H9 (cell line): ENCODE data around the gene CHN1. TPM values are rescaled to one million over a fixed set of nuclear protein-coding genes. Genes with fewer than 3 reads are reported as not detected.

ENCODE experiments used
- DNase-seq: peaks from one replicate; pipeline ENCODE4 v3.0.0-alpha.2; 2017
- H2AFZ ChIP-seq: one replicate; pipeline ENCODE4 v1.6.1; 2013; ENCODE audit warnings: mild to moderate bottlenecking, low read length, control low read depth, moderate library complexity
- H2AK5ac ChIP-seq: 2 replicates; pipeline ENCODE4 v1.6.1; 2013; ENCODE audit warnings: low read length, control low read depth, mixed read lengths; ENCODE audit not compliant: insufficient read length
- H2BK120ac ChIP-seq: one replicate; pipeline ENCODE4 v1.6.1; 2013; ENCODE audit warnings: low read depth, mild to moderate bottlenecking, low read length, control low read depth, inconsistent platforms; ENCODE audit not compliant: poor library complexity, severe bottlenecking
- H2BK12ac ChIP-seq: 2 replicates; pipeline ENCODE4 v1.6.1; 2013; ENCODE audit warnings: low read length, control low read depth, mixed read lengths, low read depth; ENCODE audit not compliant: insufficient read length
- H2BK15ac ChIP-seq: 2 replicates; pipeline ENCODE4 v1.6.1; 2013; ENCODE audit warnings: low read depth, low read length, control low read depth
- H2BK20ac ChIP-seq: one replicate; pipeline ENCODE4 v1.6.1; 2013; ENCODE audit warnings: low read depth, mild to moderate bottlenecking, low read length, control low read depth, inconsistent platforms; ENCODE audit not compliant: poor library complexity, severe bottlenecking
- H2BK5ac ChIP-seq: 2 replicates; pipeline ENCODE4 v1.6.1; 2013; ENCODE audit warnings: low read length, control low read depth, mixed read lengths; ENCODE audit not compliant: insufficient read length
- H3K14ac ChIP-seq: 2 replicates; pipeline ENCODE4 v1.6.1; 2013; ENCODE audit warnings: low read length, control low read depth; ENCODE audit not compliant: insufficient read depth
- H3K18ac ChIP-seq: 2 replicates; pipeline ENCODE4 v1.6.1; 2013; ENCODE audit warnings: low read depth, mild to moderate bottlenecking, mixed read lengths, low read length, control low read depth; ENCODE audit not compliant: insufficient read length
- H3K23ac ChIP-seq: 2 replicates; pipeline ENCODE4 v1.6.1; 2013; ENCODE audit warnings: low read length, control low read depth, mixed read lengths, low read depth; ENCODE audit not compliant: insufficient read length
- H3K23me2 ChIP-seq: 2 replicates; pipeline ENCODE4 v1.6.1; 2013; ENCODE audit warnings: low read depth, mild to moderate bottlenecking, mixed read lengths, low read length, control low read depth; ENCODE audit not compliant: insufficient read length, poor library complexity, severe bottlenecking
- H3K27ac ChIP-seq: 2 replicates; pipeline ENCODE4 v1.5.1; 2013; ENCODE audit warnings: low read length, control low read depth, mixed read lengths, low read depth; ENCODE audit not compliant: insufficient read length
- H3K27me3 ChIP-seq: 2 replicates; pipeline ENCODE4 v1.6.1; 2013; ENCODE audit warnings: low read length, control low read depth, inconsistent platforms; ENCODE audit not compliant: insufficient read depth
- H3K4ac ChIP-seq: 2 replicates; pipeline ENCODE4 v1.6.1; 2013; ENCODE audit warnings: low read depth, mild to moderate bottlenecking, control low read depth, inconsistent platforms, low read length, moderate library complexity
- H3K4me1 ChIP-seq: 2 replicates; pipeline ENCODE4 v1.6.1; 2013; ENCODE audit warnings: low read length, control low read depth, inconsistent platforms; ENCODE audit not compliant: insufficient read depth
- H3K4me2 ChIP-seq: 2 replicates; pipeline ENCODE4 v1.6.1; 2013; ENCODE audit warnings: low read length, control low read depth, mixed read lengths; ENCODE audit not compliant: insufficient read length, insufficient read depth
- H3K56ac ChIP-seq: 2 replicates; pipeline ENCODE4 v1.6.1; 2013; ENCODE audit warnings: low read depth, mild to moderate bottlenecking, mixed read lengths, low read length, control low read depth; ENCODE audit not compliant: insufficient read length
- H3K79me1 ChIP-seq: 2 replicates; pipeline ENCODE4 v1.6.1; 2013; ENCODE audit warnings: low read depth, mild to moderate bottlenecking, moderate library complexity, low read length, control low read depth, inconsistent platforms; ENCODE audit not compliant: insufficient read depth, poor library complexity, severe bottlenecking
- H3K79me2 ChIP-seq: 2 replicates; pipeline ENCODE4 v1.6.1; 2013; ENCODE audit warnings: low read length, control low read depth, inconsistent platforms; ENCODE audit not compliant: insufficient read depth
- H3K9ac ChIP-seq: 2 replicates; pipeline ENCODE4 v1.6.1; 2013; ENCODE audit warnings: low read length, control low read depth, mixed read lengths; ENCODE audit not compliant: insufficient read length; ENCODE audit errors: extremely low read depth
- H3K9me3 ChIP-seq: one replicate; pipeline ENCODE4 v1.6.1; 2013; ENCODE audit warnings: low read depth, low read length, inconsistent platforms; ENCODE audit not compliant: control insufficient read depth
- H3T11ph ChIP-seq: one replicate; pipeline ENCODE4 v1.6.1; 2013; ENCODE audit warnings: mild to moderate bottlenecking, low read length, control low read depth, inconsistent platforms
- H4K20me1 ChIP-seq: one replicate; pipeline ENCODE4 v1.6.1; 2013; ENCODE audit not compliant: control insufficient read depth, insufficient read length, insufficient read depth
- H4K5ac ChIP-seq: 2 replicates; pipeline ENCODE4 v1.6.1; 2013; ENCODE audit warnings: low read depth, mild to moderate bottlenecking, mixed read lengths, low read length, control low read depth; ENCODE audit not compliant: insufficient read length
- H4K8ac ChIP-seq: replicated peaks from 2 replicates; pipeline ENCODE4 v1.6.1; 2013; ENCODE audit warnings: low read length, control low read depth, mixed read lengths, low read depth; ENCODE audit not compliant: insufficient read length
- H4K91ac ChIP-seq: 2 replicates; pipeline ENCODE4 v1.6.1; 2013; ENCODE audit warnings: low read depth, mild to moderate bottlenecking, moderate library complexity, mixed read lengths, low read length, control low read depth; ENCODE audit not compliant: insufficient read length
- H3K27ac Mint-ChIP-seq, 3 experiments: 2 replicates in 2 of 3; 3 replicates in 1 of 3; pipeline ENCODE4 v1.8.0; 2020 to 2021; ENCODE audit warnings: mixed read lengths in 3 of 3, mild to moderate bottlenecking in 1 of 3, moderate library complexity in 1 of 3
- H3K27me3 Mint-ChIP-seq: 2 replicates; pipeline ENCODE4 v1.8.0; 2021; ENCODE audit warnings: low read depth, mild to moderate bottlenecking, moderate library complexity, mixed read lengths
- H3K36me3 Mint-ChIP-seq, 3 experiments: 2 replicates in 2 of 3; 3 replicates in 1 of 3; pipeline ENCODE4 v1.8.0; 2020 to 2021; ENCODE audit warnings: low read depth in 3 of 3, mixed read lengths in 3 of 3; ENCODE audit not compliant: insufficient read depth in 1 of 3
- H3K4me1 Mint-ChIP-seq, 2 experiments: 2 replicates each; pipeline ENCODE4 v1.8.0; 2020; ENCODE audit warnings: mixed read lengths in 2 of 2
- H3K4me3 Mint-ChIP-seq, 2 experiments: 2 replicates in 1 of 2; 3 replicates in 1 of 2; pipeline ENCODE4 v1.8.0; 2020 to 2021; ENCODE audit warnings: mild to moderate bottlenecking in 2 of 2, mixed read lengths in 2 of 2, moderate library complexity in 1 of 2
- H3K9me3 Mint-ChIP-seq, 2 experiments: 2 replicates in 1 of 2; 3 replicates in 1 of 2; pipeline ENCODE4 v1.8.0; 2020; ENCODE audit warnings: mild to moderate bottlenecking in 2 of 2, mixed read lengths in 2 of 2, moderate library complexity in 1 of 2
- CTCF ChIP-seq: fragments of 200-600 bp; sonication (generic); conservative IDR thresholded peaks from 3 replicates; pipeline ENCODE4 v1.8.0; 2021; ENCODE audit warnings: antibody characterized with exemption, mild to moderate bottlenecking
- WGBS: extraction: QIAGEN DNeasy Blood & Tissue Kit; methylation state at CpG from one replicate; pipeline ENCODE4 v1.1.7; 2013; ENCODE audit warnings: missing lambda C conversion rate, low lambda C conversion rate, mixed read lengths; ENCODE audit not compliant: insufficient read length; ENCODE audit errors: extremely low coverage; 5-methylcytosine and 5-hydroxymethylcytosine counted together
- total RNA-seq: library from RNA; stranded (reverse); gene quantifications from 2 replicates; pipeline ENCODE4 v1.2.1, GENCODE V29; 2021

CHN1 gene
- total RNA-seq, 1 experiment from 2014 or later = 33.9 TPM

GRCh38 chr2:174841350-174841749 lies 163.8 kb downstream of the CHN1 start:
- Histone ChIP-seq H3K14ac (no peak overlapping the region), H4K20me1 (no peaks in the 10 kb centered on the region), H2BK5ac (no peak overlapping the region), H3K23me2 (no peaks in the 10 kb centered on the region), H3K18ac (no peak overlapping the region), H3T11ph (no peak overlapping the region), H2AK5ac (no peak overlapping the region), H4K5ac (no peak overlapping the region), H3K4me2 (no peak overlapping the region), H2BK12ac (no peak overlapping the region), H3K9me3 (no peaks in the 10 kb centered on the region), H3K4ac (no peak overlapping the region), H3K4me1 (peaks cover 4% of the 10 kb centered on the region; the same call in 1 of the 2 replicates), H3K9ac (no peak overlapping the region), H3K27me3 (no peaks in the 10 kb centered on the region), H3K79me2 (no peaks in the 10 kb centered on the region), H4K91ac (no peak overlapping the region), H3K23ac (no peak overlapping the region), H3K79me1 (no peaks in the 10 kb centered on the region), H3K27ac (no peak overlapping the region), H2BK15ac (no peak overlapping the region), H2BK120ac (no peak overlapping the region), H2BK20ac (no peak overlapping the region), H2AFZ (no peak overlapping the region), H4K8ac (no peak overlapping the region), H3K56ac (no peak overlapping the region)
- Mint-ChIP-seq H3K9me3 (no peaks in the 10 kb centered on the region), H3K4me1 (peaks cover 48 to 61% of the 10 kb centered on the region in 2 experiments), H3K27ac (peak overlapping the region in 2 of 3 experiments; percentile 60 to 90; a peak in 3 of 7 replicates), H3K36me3 (peaks cover 0 to 3% (median 2%) of the 10 kb centered on the region in 3 experiments; a peak in 3 of 7 replicates), H3K4me3 (no peak overlapping the region), H3K27me3 (no peaks in the 10 kb centered on the region)
- WGBS = no CpG with 5 or more reads among the region's 2 CpGs
- TF ChIP-seq CTCF = no peak
- DNase-seq = no peak
